NCI-H748 (cell line): ENCODE data around the gene LPP.
"Not testable (repeated sequence)": the region's sequence is repeated elsewhere in the genome, so short reads cannot be mapped to it uniquely, and the experiment has no call there.

Experiments used
- DNase-seq: peaks from one replicate; lab custom pipeline; 2025; ENCODE audit not compliant: unreplicated experiment; lab: John Stamatoyannopoulos, UW

Gene LPP

GRCh38 chr3:188605231-188605630 lies 451.3 kb downstream of the LPP start:
- DNase-seq, result no peak

GRCh38 chr3:188605905-188606304 lies 451.9 kb downstream of the LPP start:
- no peak for DNase-seq

- DNase-seq, result no peak
These were observed 453.9 kb downstream of the LPP start for GRCh38 chr3:188607805-188608315.

- DNase-seq, result no peak
These were observed 454.4 kb downstream of the LPP start for GRCh38 chr3:188608401-188608800.

GRCh38 chr3:188613721-188614120 lies 459.8 kb downstream of the LPP start:
- not testable (repeated sequence) for DNase-seq

GRCh38 chr3:188617270-188617669 lies 463.3 kb downstream of the LPP start:
- no peak for DNase-seq

GRCh38 chr3:188617988-188618701 lies 464.2 kb downstream of the LPP start:
- no peak for DNase-seq

- no peak for DNase-seq
These were observed 466.8 kb downstream of the LPP start for GRCh38 chr3:188620752-188621151.

- no peak for DNase-seq
These were observed 470.4 kb downstream of the LPP start for GRCh38 chr3:188624384-188624783.

GRCh38 chr3:188624828-188625227 lies 470.9 kb downstream of the LPP start:
- no peak for DNase-seq

- no peak for DNase-seq
These were observed 473.7 kb downstream of the LPP start for GRCh38 chr3:188627652-188628051.

GRCh38 chr3:188631291-188632010 lies 477.5 kb downstream of the LPP start:
- DNase-seq, result no peak

GRCh38 chr3:188633206-188633605 lies 479.2 kb downstream of the LPP start:
- DNase-seq, result no peak

- no peak for DNase-seq
These were observed 480.3 kb downstream of the LPP start for GRCh38 chr3:188634285-188634684.

- DNase-seq, result no peak
These were observed 481.5 kb downstream of the LPP start for GRCh38 chr3:188635258-188636042.

- DNase-seq, result not testable (repeated sequence)
These were observed 482.3 kb downstream of the LPP start for GRCh38 chr3:188636292-188636691.

GRCh38 chr3:188641076-188641475 lies 487.1 kb downstream of the LPP start:
- DNase-seq, result no peak

- no peak for DNase-seq
These were observed 489.8 kb downstream of the LPP start for GRCh38 chr3:188643736-188644135.

GRCh38 chr3:188646592-188646991 lies 492.6 kb downstream of the LPP start:
- no peak for DNase-seq

GRCh38 chr3:188647237-188647636 lies 493.3 kb downstream of the LPP start:
- no peak for DNase-seq

- DNase-seq, result no peak
These were observed 495.6 kb downstream of the LPP start for GRCh38 chr3:188649521-188649920.
